ENCODE measurements around the gene TRIM15. TPM values are rescaled to one million over a fixed set of nuclear protein-coding genes. Genes with fewer than 3 reads are reported as not detected.

Gene TRIM15
- total and polyA plus RNA-seq, 9 donors = 0.72 TPM; not detected in 8

GRCh38 chr6:30188541-30188940, 25.2 kb downstream of the TRIM15 start:
- 92% methylated on average over 5 of the region's 5 CpGs for WGBS, 3 donors
- no peak overlapping the region for H3K4me3 ChIP-seq
- no peak for DNase-seq
- no peaks in the 10 kb centered on the region for H3K27me3 ChIP-seq
- no peaks in the 10 kb centered on the region for H3K9me3 ChIP-seq
- no peaks in the 10 kb centered on the region for H3K36me3 ChIP-seq
- H3K4me1 ChIP-seq (ENCODE audit: insufficient read depth) = no peaks in the 10 kb centered on the region
- TF ChIP-seq EP300 (IDR thresholded peaks at IDR 0.05) (no peak), POLR2A (IDR thresholded peaks at IDR 0.05) (no peak), CTCF (IDR thresholded peaks at IDR 0.05) (no peak)
- intact Hi-C loops (cut with DNase I) = no loop called here
- no peak overlapping the region for H3K27ac ChIP-seq

- 90 to 92% (median 90%) methylated on average over 7 of the region's 7 CpGs for WGBS, 3 donors
- Histone ChIP-seq H3K4me3 (no peak overlapping the region), H3K9me3 (no peaks in the 10 kb centered on the region), H3K36me3 (no peaks in the 10 kb centered on the region), H3K27me3 (no peaks in the 10 kb centered on the region), H3K27ac (no peak overlapping the region), H3K4me1 (ENCODE audit: insufficient read depth) (no peaks in the 10 kb centered on the region)
- TF ChIP-seq EP300 (IDR thresholded peaks at IDR 0.05) (no peak), POLR2A (IDR thresholded peaks at IDR 0.05) (no peak), CTCF (IDR thresholded peaks at IDR 0.05) (no peak)
- DNase-seq = no peak
- intact Hi-C loops (cut with DNase I) = no loop called here
Measured at GRCh38 chr6:30192076-30192475, 28.7 kb downstream of the TRIM15 start.

- intact Hi-C loops (cut with DNase I) = no loop called here
- Histone ChIP-seq H3K4me3 (no peak overlapping the region), H3K27ac (no peak overlapping the region), H3K9me3 (no peaks in the 10 kb centered on the region), H3K4me1 (ENCODE audit: insufficient read depth) (no peaks in the 10 kb centered on the region), H3K27me3 (no peaks in the 10 kb centered on the region), H3K36me3 (no peaks in the 10 kb centered on the region)
- TF ChIP-seq EP300 (IDR thresholded peaks at IDR 0.05) (no peak), CTCF (IDR thresholded peaks at IDR 0.05) (no peak), POLR2A (IDR thresholded peaks at IDR 0.05) (no peak)
- DNase-seq = no peak
- WGBS, 3 donors = 88 to 91% (median 90%) methylated on average over 8 of the region's 8 CpGs
Measured at GRCh38 chr6:30194797-30195690, 31.7 kb downstream of the TRIM15 start.

GRCh38 chr6:30195951-30196350, 32.6 kb downstream of the TRIM15 start:
- 86 to 100% (median 96%) methylated on average over 1 of the region's 1 CpG for WGBS, 3 donors
- intact Hi-C loops (cut with DNase I) = no loop called here
- no peaks in the 10 kb centered on the region for H3K27me3 ChIP-seq
- TF ChIP-seq POLR2A (IDR thresholded peaks at IDR 0.05) (no peak), EP300 (IDR thresholded peaks at IDR 0.05) (no peak), CTCF (IDR thresholded peaks at IDR 0.05) (no peak)
- no peaks in the 10 kb centered on the region for H3K9me3 ChIP-seq
- DNase-seq = no peak
- no peaks in the 10 kb centered on the region for H3K4me1 ChIP-seq (ENCODE audit: insufficient read depth)
- no peaks in the 10 kb centered on the region for H3K36me3 ChIP-seq
- H3K4me3 ChIP-seq = no peak overlapping the region
- no peak overlapping the region for H3K27ac ChIP-seq

Measured in ovary (tissue), 9 donors.